Chondrocyte (in vitro differentiated cells): ENCODE data around the gene PLCH2. TPM values are rescaled to one million over a fixed set of nuclear protein-coding genes. Genes with fewer than 3 reads are reported as not detected.

ENCODE experiments used
- DNase-seq: peaks from one replicate; pipeline ENCODE4 v3.0.0; 2021; ENCODE audit warnings: mixed read lengths, low spot score
- H3K27ac Mint-ChIP-seq: one replicate; pipeline ENCODE4 v1.8.0; 2021; ENCODE audit warnings: mild to moderate bottlenecking, moderate library complexity, mixed read lengths; ENCODE audit not compliant: unreplicated experiment
- H3K27me3 Mint-ChIP-seq: 2 replicates; pipeline ENCODE4 v1.8.0; 2021; ENCODE audit warnings: low read depth, mixed read lengths
- H3K36me3 Mint-ChIP-seq: 2 replicates; pipeline ENCODE4 v1.8.0; 2021; ENCODE audit warnings: low read depth, mixed read lengths
- H3K4me1 Mint-ChIP-seq: 2 replicates; pipeline ENCODE4 v1.8.0; 2021; ENCODE audit warnings: low read depth, mild to moderate bottlenecking, mixed read lengths
- H3K4me3 Mint-ChIP-seq: one replicate; pipeline ENCODE4 v1.8.0; 2021; ENCODE audit warnings: mild to moderate bottlenecking, moderate library complexity, mixed read lengths; ENCODE audit not compliant: unreplicated experiment
- H3K9me3 Mint-ChIP-seq: 2 replicates; pipeline ENCODE4 v1.8.0; 2021; ENCODE audit warnings: low read depth, mixed read lengths
- CTCF ChIP-seq: fragments of 200-600 bp; sonication (generic); IDR thresholded peaks from 2 replicates; pipeline ENCODE4 v1.5.0; 2021; ENCODE audit warnings: antibody characterized with exemption, mild to moderate bottlenecking, moderate library complexity
- total RNA-seq: library from RNA; stranded (reverse); gene quantifications from 3 replicates; pipeline ENCODE4 v1.2.1, GENCODE V29; 2021

The PLCH2 gene
- total RNA-seq, 1 donor from 2014 or later: 2.4 TPM

DNA sequence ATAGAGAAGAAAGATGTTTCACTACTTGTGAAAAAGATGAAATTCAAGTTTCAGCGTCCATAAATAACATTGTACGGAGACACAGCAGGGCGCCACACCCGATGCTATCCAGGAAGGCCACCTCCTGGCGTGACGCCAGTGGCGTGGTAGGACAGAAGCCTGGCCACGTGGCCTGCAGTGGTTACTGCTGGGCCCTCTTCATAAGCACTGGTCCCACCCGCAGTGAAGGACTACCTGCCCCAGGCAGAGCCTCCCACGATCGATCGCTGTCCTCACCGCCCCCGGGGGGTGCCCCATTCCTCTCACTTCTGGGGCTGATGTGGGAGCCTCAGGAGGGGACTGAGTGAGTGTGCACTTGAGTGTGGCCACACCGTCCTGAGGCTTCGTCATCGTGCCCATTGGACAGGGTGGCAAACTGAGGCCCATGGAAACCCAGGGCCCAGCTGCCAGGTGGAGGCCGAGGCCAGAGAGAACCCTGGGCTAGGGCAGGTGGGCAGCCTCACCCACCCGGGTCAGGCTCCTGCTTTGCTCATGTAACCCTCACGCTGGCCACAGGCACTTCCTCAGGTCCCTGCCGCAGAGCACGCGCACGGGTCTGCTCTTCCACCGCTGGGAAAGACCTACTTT, 65.6 kb downstream of the PLCH2 start:
- Mint-ChIP-seq H3K36me3 (no peaks in the 10 kb centered on the region), H3K27me3 (no peaks in the 10 kb centered on the region), H3K27ac (no peak overlapping the region), H3K9me3 (no peaks in the 10 kb centered on the region), H3K4me1 (peaks cover 1% of the 10 kb centered on the region), H3K4me3 (no peak overlapping the region)
- no peak for TF ChIP-seq CTCF
- no peak for DNase-seq

DNA sequence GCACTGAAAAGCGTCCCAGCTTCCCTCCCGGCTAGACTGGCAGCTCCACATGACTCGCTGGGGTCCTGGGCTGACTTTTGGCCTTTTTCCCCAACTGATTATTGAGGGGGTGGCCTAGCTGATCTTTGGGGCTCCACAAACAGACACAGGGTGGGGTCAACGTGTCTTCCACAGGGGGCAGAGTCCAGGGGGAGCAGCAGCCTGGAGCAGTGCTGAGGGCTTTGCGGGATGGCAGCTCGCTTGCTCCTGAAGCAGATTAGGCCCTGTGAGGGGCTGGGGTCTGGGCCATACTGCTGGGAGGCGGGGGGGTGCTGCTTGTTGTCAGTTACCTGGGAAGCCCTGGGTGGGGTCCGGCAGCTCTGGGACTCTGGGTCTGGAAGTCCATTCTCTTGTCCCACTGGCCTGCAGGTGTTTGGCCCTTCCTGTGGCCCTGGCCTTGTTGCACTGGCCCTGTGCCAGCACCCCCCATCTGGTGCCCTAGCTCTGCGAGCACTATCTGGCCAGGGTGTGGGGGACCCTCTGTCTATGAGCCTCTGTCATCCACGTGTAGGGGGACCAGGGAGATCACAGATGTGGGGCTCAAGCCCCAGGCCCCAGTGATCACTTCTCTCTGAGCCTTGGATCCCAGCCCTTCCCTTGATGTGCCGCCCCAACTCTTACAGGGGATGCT, 66.3 kb downstream of the PLCH2 start:
- DNase-seq: no peak
- Mint-ChIP-seq H3K27ac (no peak overlapping the region), H3K4me3 (no peak overlapping the region), H3K27me3 (no peaks in the 10 kb centered on the region), H3K36me3 (no peaks in the 10 kb centered on the region), H3K9me3 (no peaks in the 10 kb centered on the region), H3K4me1 (peaks cover 6% of the 10 kb centered on the region)
- no peak for TF ChIP-seq CTCF

GRCh38 chr1:2543543-2544092, 67.5 kb downstream of the PLCH2 start:
- H3K27ac Mint-ChIP-seq: no peak overlapping the region
- H3K27me3 Mint-ChIP-seq: no peaks in the 10 kb centered on the region
- DNase-seq: no peak
- no peak overlapping the region for H3K4me3 Mint-ChIP-seq
- H3K9me3 Mint-ChIP-seq: no peaks in the 10 kb centered on the region
- H3K4me1 Mint-ChIP-seq: peaks cover 6% of the 10 kb centered on the region
- H3K36me3 Mint-ChIP-seq: no peaks in the 10 kb centered on the region
- TF ChIP-seq CTCF: no peak

DNA sequence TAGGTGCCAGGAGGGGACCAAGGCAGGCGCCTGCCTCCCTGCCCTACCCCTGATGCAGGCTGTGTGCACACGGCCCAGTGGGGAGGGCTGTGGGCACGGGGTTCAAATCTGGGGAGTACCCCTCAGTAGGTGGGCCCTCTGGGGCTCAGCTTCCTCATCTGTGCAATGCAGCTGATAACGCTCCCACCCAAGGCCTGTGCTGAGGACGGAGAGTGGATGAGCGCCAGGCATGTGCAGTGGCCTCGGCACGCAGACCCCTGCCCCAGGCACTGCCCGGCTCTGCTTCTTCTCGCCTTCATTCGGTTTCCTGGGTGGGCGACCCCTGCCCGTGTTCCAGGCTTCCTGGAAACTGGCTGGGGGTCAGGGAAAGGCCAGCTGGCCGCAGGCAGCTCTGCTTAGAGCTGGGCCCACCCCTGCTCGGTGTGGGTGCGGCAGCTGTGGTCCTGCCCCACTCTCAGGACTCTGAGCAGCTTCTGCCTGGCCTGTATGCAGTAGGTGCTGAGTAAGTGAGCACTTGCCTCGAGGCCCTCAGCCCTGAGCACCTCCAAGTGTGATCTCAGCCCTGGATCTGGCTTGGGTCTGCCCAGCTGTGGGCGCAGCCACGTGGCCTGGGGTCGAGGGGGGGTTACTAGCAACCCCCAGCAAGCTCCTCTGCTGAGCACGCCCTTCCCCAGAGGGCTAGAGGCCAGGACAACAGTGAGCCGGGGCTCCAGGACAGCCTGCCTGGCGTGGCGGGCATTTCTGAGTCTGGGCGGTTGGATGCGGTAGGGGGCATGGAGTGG, 68.2 kb downstream of the PLCH2 start:
- Mint-ChIP-seq H3K4me3 (no peak overlapping the region), H3K27ac (no peak overlapping the region), H3K9me3 (no peaks in the 10 kb centered on the region), H3K27me3 (no peaks in the 10 kb centered on the region), H3K36me3 (no peaks in the 10 kb centered on the region), H3K4me1 (peaks cover 6% of the 10 kb centered on the region)
- no peak for TF ChIP-seq CTCF
- DNase-seq: no peak
